Measurements from ENCODE around the gene TUBA4B.
"Not testable (repeated sequence)": the region's sequence is repeated elsewhere in the genome, so short reads cannot be mapped to it uniquely, and the experiment has no call there.

TUBA4B gene

DNA sequence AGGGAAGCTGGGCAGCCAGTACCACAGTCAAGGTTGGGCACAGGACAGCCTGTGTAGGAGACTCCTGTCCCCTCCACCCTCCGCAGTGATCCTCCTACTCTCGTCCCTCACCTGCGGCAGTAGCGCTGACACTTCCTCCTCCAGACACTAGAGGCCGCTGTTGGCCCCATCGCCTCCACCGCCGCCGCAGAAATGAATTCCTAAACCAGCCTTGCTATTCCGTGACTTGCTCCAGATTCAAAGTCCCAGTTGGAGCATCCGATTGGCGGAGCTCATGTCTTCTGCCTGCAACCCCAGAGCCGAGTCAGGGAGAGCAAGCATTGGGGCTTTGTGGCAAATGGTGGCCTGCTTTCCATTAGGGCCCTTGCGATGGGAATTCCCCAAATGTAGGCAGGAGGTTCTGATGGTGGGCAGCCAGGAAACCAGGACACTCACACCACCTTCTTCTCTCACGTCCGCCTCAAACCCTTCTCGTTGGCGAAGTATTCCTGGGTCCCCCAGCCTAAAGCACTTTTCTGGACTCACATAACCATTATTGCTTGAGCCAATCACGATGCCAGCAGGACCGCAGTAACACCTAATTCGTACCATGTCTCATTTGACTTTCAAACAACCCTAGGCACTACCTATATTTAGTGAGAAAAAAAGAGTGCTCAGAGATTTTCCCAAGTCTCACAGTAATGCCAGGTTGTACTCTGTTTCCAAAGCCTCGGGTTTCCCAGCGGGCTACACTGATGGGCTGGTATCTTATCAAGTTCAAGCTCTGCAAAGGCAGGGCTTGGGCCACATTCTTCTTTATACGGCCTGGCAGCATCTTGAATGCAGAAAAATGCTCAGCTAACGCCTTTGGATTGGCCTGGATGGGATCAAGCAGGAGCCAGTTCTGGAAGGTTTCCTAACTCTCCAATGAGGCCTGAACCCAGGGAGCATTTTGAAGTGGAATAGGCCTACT lies 24.9 kb downstream of the TUBA4B start:
- DNase-seq = peak; percentile 55

DNA sequence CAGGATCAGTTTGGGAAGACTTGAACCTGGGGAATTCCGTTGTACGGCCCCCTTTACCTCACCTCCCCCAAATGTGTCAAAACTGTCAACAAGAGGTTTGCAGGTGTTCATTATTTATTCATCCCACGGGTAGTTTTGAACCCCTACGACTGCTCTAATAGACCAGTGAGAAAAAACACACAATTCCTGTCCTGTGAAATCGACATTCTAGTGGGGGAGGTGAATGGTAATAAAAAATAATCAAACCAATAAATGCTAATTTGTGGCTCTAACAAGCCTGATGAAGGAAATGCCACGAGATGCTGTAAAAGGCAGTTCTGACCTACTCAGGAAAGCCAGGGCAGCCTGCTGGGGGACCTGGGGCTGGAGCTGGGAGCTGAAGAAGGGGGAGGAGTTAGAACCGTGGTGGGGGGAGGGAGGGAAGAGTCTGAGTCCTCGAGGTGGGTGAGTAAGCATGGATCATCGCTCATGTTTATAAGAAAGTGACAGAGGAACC lies 25.7 kb downstream of the TUBA4B start:
- no peak for DNase-seq

DNA sequence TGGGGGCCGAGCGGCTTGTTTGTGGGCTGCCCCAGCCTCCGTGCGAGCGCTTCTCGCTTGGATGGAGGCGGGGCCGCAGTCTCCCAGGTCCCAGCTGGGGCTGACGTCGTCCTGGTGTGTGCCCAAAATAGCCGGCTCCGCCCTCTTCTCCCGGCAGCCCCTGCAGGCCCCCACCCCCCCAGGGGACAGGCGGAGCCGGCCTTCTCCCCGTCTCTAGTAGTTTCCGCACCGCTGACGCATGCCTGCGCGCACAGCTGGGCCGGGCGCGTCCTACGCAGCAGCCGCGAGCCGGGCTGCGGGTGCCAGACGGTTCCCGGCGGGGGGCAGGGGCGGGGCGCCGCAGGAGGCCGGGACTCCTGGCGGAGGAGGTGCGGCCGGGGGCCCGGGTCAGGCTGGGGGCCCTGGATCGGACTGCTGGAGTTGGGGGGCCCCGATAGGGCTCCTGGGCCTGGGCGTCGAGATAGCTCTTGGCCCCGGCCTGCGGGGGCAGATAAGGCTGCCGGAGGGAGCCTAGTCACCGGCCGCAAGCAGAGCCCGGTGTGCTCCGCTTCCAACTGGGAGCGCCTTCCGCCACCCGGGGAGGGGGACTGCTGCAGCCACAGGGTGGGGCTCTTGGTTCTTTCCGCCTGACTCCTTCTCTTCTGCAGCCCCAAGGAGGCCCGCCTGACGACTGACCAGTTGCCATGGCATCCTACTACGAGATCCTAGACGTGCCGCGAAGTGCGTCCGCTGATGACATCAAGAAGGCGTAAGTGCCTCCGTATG lies 26.3 kb downstream of the TUBA4B start, which contains the start of gene DNAJB2:
Gene DNAJB2, plus strand, starts transcription at position 216 of the 765 bp plus-strand sequence. Its CDS starts 468 bp downstream, at position 684.
- peak; percentile 98 for DNase-seq

DNA sequence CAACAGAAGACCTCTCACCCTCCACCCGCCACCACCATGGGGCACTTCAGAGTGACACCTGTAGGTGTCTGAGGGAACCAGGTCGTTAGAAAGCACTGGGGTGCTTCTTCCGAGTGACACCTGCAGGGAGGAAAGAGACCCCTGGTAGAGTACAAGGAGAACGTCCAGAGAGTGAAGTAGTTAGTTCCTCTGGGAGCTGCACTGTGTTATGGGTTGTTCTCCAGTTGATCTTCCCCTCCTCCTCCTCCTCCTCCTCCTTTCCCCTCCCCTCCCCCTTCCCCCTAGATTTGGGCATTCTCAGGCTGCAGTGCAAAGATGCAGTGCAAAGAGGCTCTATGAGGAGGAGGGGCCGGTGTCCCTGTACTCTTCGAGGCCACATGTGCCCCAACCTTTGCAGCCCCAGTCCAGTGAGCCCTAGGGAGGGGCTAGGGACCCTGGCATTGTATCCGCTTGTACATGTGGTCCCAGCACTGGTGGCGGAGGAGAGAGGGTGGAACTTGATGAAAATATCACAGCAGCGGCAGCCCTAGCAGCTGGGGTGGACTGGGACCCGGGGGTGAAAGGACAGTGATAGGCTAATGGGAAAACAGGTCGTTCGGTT lies 27.0 kb downstream of the TUBA4B start:
- DNase-seq = no peak

DNA sequence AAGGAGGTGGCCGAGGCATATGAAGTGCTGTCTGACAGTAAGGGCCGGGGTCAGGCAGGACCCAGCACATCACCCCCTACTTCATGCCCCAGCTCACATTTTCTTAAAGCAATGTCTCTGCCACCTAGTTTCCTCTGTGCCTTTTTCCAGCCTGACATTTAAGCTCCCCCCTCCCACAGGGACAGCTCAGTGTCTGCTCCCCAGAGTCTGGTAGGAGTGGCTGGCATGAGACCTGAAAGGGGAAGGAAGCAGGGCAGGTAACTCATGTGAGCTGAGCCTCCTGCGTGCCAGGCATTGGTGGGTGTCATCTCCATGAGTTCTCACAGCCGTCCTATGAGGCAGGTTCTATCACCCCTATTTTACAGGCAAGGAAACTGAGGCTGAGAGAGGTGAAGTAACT lies 27.6 kb downstream of the TUBA4B start:
- no peak for DNase-seq

DNA sequence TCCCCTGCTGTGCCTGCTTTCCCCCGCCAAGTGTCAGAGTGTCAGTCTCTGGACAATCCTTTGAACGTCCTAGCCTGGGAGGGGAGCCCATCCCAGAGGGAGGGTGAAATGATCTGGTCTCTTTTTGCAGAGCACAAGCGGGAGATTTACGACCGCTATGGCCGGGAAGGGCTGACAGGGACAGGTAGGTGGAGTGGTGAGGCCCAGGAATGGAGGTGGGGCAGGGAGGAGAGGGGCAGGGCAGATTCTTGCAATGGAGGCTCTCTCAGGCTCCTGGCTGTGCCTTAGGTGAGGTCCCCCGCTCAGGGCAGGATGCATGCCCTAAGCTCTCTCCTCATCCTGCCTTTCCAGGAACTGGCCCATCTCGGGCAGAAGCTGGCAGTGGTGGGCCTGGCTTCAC lies 28.5 kb downstream of the TUBA4B start:
- no peak for DNase-seq

DNA sequence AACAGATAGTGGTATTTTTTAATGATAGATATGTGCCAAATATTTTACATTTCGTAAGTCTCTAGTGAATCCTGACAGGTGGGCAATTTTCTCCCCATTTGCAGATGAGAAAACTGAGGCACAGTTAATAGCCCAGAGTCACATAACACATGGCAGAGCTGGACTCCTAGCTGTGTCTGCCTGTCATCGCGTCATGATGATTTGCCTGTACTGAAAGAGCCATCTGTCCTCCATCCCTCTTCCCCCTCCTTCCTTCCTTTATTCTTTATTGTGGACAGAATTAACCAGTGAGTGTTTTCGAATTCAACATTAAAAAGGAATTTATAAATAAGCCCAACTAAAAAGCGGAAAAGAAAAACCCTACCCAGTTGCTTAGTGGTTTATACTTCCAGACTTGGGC lies 29.3 kb downstream of the TUBA4B start:
- DNase-seq = no peak

DNA sequence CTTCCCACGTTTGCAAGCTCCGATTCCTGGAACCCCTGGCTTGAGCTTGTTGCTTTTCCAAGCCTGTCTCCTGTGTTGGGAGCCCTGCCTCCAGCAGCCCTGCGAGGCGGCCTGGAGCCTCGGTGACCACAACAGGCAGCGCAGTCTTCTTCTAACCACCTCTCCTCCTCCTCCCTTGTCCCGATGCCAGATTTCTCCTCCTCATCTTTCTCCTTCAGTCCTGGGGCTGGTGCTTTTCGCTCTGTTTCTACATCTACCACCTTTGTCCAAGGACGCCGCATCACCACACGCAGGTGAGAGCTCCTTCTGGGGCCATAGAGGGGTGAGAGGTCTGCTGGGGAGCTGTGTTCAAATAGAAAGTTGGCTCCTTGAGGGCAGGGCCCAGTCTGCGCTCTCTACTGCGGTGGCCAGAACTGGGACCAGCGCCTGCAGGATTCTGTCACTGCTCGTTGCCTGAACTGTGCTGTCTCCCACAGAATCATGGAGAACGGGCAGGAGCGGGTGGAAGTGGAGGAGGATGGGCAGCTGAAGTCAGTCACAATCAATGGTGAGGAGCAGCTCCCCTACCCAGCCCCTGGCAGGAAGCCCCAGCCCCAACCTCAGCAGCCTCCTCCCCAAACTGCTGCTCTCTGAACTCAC lies 30.0 kb downstream of the TUBA4B start:
- no peak for DNase-seq

DNA sequence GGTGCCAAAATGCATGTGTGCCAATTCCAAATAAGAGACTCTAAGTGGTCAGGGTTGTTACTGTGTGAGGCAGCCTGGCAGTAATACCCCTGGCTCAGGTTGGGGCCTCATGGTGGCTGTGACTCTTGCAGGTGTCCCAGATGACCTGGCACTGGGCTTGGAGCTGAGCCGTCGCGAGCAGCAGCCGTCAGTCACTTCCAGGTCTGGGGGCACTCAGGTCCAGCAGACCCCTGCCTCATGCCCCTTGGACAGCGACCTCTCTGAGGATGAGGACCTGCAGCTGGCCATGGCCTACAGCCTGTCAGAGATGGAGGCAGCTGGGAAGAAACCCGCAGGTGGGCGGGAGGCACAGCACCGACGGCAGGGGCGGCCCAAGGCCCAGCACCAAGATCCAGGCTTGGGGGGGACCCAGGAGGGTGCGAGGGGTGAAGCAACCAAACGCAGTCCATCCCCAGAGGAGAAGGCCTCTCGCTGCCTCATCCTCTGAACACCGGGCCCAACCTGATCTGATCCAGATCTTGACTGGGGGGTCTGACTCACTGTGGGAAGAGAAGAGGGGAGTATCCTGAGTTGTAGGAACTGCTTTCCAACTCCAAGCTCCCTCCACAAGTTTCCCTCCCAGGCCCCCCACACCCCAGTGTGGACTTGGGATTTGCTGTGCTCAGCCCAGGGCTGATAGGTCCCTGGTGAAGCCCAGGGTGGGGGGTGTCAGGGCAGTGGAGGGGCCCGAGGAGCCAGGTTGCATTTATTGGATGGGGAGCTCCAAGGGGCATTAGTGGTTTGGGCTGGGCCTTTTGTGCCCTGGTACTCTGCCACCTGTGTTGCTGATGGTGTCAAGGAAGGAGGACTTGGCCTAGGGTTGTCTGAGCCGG lies 31.7 kb downstream of the TUBA4B start:
- DNase-seq = no peak

DNA sequence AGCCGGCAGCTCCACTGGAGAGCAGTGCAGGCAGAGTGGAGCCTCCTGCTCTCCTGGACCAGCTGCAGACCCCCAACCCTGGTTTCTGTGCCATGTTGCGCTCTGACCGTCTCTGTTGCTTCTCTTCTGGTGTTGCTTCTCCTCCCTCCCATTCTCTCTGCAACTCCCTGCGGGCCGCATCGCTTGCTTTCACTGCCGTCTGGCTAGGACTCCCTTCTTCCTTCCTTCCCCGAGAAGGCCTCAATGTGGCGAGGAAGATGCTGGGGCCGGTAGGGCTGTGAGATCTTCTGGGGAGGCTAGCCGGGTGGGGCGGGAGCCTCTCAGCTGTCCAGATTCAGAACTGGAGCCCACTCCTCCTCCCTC lies 32.3 kb downstream of the TUBA4B start:
- DNase-seq = no peak

DNA sequence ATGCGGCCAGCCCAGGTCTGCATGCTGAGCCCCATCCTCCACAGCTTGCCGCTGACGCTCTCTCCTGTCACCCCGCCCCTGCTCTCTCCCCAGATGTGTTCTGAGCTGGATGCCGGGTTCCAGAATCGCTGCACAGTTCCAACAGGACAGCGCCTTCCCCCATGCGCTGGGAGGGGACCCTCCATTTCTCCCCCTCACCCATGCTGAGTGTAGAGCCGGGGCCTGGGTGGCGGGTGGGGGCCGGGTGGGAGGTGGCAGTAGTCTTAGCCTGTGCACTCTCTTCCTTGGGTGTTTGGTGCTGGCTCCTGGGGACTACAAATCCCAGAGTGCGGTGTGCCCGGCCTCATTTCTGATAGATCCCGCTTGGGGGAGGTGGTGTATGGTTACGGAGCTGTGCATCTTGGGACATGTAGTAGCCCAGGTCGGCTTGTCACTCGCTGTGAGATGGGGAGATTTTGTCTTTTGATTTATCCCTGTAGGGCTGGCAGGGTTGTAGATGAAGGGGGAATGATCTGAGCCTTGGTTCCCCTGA lies 32.9 kb downstream of the TUBA4B start:
- DNase-seq = no peak

DNA sequence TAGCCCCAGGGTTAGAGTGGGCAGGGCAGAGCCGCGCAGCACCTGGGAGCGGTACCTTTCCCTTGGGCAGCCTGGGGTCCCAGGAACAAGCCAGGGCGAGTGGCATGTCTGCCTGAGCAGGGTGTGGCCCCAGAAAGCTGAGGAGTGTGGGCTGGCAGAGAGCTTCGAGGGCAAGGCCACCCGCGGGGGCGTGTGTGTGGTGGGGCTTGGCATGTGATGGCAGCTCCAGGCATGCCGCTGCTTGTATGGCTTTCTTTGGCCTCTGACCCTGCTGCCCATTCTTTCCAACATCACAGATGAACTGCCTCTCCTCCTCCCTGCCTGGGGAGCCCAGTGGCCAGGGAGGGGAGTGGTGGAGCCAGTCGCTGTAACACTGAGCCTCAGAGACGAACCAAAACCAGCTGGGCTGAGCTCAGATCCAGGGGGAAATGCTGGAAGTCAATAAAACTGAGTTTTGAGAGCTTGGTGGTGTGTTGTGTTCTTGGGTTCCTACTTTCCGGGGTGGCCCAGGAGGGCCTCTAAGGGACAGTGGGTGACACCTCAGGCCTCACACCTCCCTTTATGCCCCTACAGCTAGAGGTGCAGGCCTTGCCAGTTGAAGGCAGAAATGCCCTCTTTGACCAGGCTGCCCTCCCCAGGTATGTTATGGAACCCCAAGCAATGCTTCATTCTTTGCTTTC lies 33.5 kb downstream of the TUBA4B start:
- DNase-seq = no peak

DNA sequence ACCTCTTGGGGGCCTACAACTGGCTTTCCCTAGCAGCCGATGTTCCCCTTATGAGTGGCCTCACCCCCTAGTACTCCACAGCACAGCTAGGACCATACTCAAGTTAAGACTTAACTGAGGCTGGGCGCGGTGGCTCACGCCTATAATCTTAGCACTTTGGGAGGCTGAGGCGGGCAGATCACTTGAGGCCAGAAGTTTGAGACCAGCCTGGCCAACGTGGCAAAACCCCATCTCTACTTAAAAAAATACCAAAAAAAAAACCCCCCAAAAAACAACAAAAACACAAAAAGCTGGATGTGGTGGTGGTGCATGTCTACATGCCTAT lies 34.0 kb downstream of the TUBA4B start:
- not testable (repeated sequence) for DNase-seq

DNA sequence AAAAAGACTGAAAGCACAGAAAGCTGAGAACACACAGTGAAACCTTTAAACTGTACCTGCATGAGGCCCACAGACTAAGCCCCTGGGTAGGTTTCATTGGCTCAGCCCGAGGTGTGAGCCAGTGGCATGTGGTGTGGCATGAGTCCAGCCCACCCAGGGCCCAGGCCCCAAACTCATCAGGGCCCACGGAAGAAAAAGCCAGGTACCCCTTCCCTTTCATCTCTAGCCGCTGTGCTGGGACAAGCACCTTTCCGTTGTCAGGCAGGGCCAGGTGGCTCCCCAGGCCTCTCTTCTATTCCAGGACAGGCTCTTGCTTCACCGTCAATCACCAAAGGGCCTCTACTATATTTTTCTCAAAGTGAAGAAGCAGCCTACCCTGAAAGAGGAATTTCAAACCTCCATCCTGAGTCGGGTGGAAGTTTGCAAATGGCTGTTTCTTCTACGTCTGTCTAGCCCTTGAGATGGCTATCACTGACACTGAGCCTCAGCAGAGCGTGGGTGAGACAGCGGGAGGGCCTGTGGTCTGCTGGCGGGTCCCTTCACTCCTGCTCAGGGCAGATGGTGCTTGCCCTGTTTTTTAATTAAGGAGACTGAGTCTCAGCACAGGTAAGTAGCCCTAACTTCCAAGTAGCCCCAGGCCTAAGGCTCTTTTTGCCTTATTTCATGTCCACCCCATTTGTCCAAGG lies 34.7 kb downstream of the TUBA4B start:
- no peak for DNase-seq

DNA sequence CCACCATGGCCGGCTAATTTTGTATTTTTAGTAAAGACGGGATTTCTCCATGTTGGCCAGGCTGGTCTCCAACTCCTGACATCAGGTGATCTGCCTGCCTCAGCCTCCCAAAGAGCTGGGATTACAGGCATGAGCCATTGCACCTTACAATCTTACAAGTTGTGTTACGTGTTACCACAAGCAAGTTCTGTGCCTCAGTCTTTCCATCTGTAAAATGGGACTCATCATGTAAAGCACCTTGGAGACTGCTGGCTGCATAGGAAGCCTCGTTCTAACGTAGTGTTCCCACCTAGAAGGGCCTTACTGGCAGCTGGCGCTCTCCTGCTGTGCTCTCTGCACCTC lies 36.1 kb downstream of the TUBA4B start:
- no peak for DNase-seq

DNA sequence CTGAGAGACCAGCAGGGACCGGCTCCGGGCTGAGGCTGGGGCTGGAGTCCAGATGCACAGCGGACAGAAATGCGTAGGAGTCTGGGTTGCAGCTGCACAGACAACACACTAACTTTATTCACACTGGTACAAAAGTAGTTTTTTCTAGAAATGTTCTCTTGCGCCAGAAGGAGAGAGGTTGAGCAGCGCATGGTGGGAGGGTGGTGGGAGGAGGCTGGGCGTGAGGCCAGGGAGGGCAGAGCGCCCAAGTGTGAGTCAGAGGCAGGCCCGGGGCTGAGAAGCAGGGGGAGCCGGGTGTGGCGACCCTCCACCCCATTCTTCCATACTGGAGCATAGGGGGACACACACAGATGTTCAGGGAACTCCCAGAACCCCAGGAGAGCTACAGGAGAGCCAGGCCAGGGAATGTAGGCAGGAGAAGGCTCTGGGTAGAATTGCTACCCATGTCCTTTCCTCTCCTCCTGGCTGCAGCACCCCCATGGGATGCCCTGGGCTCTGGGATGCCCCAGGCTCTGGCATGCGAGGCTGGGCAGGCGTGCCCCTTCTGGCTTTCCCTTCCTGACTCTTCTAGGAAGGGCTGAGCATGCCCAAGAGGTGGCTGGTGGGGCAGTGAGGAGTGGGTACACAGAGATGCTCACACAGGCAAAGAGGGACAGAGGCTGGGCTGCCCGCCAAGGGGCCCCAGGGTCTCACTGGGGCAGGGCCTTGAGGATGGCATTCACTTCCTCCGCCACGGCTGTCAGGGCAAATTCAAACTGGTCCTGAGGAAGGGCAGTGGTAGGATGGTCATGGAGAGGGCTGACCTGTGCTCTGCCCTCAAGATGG lies 36.7 kb downstream of the TUBA4B start:
- peak; percentile 89 for DNase-seq

DNA sequence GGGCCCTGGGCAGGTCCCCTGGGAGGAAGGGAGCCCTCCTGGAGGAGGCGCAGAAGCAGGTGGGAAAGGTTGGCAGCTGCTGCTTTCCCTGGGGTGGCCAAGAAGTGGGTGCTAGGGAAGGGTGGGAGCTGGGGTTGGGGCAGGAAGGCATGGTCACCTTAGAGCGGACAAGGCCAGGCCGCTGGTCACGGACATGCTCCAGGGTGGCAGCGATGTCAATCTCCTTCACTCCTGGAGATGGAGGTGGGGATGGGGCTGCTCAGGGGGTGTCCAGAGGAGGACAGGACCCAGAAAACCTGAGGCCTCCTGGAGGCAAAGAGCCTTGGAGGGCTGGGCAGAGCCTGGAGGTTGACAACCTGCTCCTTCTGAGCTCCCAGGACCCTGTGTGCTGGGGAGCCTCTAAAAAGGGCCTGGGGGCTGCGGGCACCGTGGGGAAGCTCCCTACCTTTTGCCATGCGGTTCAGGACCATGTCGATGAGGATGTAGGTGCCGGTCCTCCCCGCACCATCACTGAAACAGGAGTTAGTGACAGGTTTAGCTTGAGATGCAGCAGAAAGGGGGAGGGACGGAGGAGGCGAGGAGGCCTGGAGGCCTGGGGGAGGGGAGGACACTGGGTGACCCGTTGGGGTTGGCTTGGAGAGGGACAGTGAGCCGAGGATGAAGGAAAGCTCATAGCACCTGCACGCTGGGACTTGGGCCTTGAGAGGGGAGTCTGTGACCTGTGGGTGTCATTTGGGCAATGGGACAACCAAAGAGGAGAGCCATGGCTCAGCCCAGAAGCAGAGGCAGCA lies 37.5 kb downstream of the TUBA4B start:
- DNase-seq = no peak

DNA sequence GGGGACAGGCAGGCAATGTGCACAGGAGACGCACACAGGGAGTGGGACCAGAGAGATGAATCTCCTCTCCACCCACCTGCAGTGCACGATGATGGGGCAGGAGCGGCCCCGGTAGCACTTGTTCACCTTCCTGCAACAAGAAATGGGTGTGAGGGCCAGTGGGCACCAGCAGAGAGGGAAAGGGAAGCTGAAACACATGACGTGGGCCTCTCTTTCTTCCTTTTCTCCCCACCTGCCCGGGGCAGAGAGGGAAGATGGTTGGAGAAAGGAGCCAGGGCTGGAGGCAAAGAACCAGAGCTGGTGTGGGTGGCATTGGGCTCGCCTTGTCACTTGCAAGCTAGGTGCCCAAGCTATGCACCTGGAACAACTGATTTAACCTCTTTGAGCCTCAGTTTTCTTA lies 38.4 kb downstream of the TUBA4B start:
- no peak for DNase-seq

Data from NCI-H226 (cell line).